NCI-H510A treated with DMSO at 0.1 percent for 48 hours (cell line): Measurements from ENCODE around the gene OS9.
"Not testable (repeated sequence)": the region's sequence is repeated elsewhere in the genome, so short reads cannot be mapped to it uniquely, and the experiment has no call there.

Experiments
- DNase-seq: peaks from one replicate; lab custom pipeline; 2025; lab: John Stamatoyannopoulos, UW

The OS9 gene

GRCh38 chr12:57693659-57694458 is at the start of gene OS9:
Gene OS9 (plus strand): TSS chr12:57694132. CDS start chr12:57694162, 30 bp downstream.
- DNase-seq, result peak; percentile 100

- DNase-seq, result not testable (repeated sequence)
Observed at GRCh38 chr12:57645990-57646658, 47.8 kb upstream of the OS9 start.

GRCh38 chr12:57646659-57647049 is 47.3 kb upstream of the OS9 start:
- DNase-seq, result not testable (repeated sequence)

GRCh38 chr12:57654042-57654441 is 39.9 kb upstream of the OS9 start:
- no peak for DNase-seq

GRCh38 chr12:57655541-57656240 is 38.2 kb upstream of the OS9 start:
- no peak for DNase-seq

GRCh38 chr12:57656408-57656807 is 37.5 kb upstream of the OS9 start:
- DNase-seq, result not testable (repeated sequence)

GRCh38 chr12:57657744-57658143 is 36.2 kb upstream of the OS9 start:
- no peak for DNase-seq

- DNase-seq, result no peak
Observed at GRCh38 chr12:57658890-57659289, 35.0 kb upstream of the OS9 start.

- DNase-seq, result no peak
Observed at GRCh38 chr12:57661376-57661775, 32.6 kb upstream of the OS9 start.

GRCh38 chr12:57665066-57665820 is 28.7 kb upstream of the OS9 start:
- DNase-seq, result not testable (repeated sequence)

- no peak for DNase-seq
Observed at GRCh38 chr12:57666897-57667296, 27.0 kb upstream of the OS9 start.

- DNase-seq, result not testable (repeated sequence)
Observed at GRCh38 chr12:57669691-57670090, 24.2 kb upstream of the OS9 start.

GRCh38 chr12:57671811-57672210 is 22.1 kb upstream of the OS9 start:
- not testable (repeated sequence) for DNase-seq

GRCh38 chr12:57672801-57673200 is 21.1 kb upstream of the OS9 start:
- DNase-seq, result no peak

GRCh38 chr12:57674691-57675090 is 19.2 kb upstream of the OS9 start:
- no peak for DNase-seq

- not testable (repeated sequence) for DNase-seq
Observed at GRCh38 chr12:57677947-57678346, 16.0 kb upstream of the OS9 start.

GRCh38 chr12:57679697-57680096 is 14.2 kb upstream of the OS9 start:
- DNase-seq, result no peak

- no peak for DNase-seq
Observed at GRCh38 chr12:57687862-57688261, 6.1 kb upstream of the OS9 start.

GRCh38 chr12:57688931-57689330 is 5.0 kb upstream of the OS9 start:
- no peak for DNase-seq

GRCh38 chr12:57692500-57692899 is 1.4 kb upstream of the OS9 start:
- DNase-seq, result no peak

- no peak for DNase-seq
Observed at GRCh38 chr12:57693317-57693658, 644 bp upstream of the OS9 start.

GRCh38 chr12:57694459-57695019 is 607 bp downstream of the OS9 start:
- peak; percentile 57 for DNase-seq
